SK-N-SH (cell line): ENCODE data around the gene STX1B. TPM values are rescaled to one million over a fixed set of nuclear protein-coding genes. Genes with fewer than 3 reads are reported as not detected.

Experiments
- CTCF ChIA-PET: fragments of 300-600, 350-600 bp; formaldehyde crosslinking; extraction: SDS; loops from one replicate; lab custom pipeline; 2021; lab: Yijun Ruan, JAX
- POLR2A ChIA-PET: fragments of 350-600 bp; sonication (Branson Sonifier 250); formaldehyde crosslinking; extraction: SDS; loops from one replicate; lab custom pipeline; 2020; ENCODE audit warnings: antibody characterized with exemption, inconsistent platforms; lab: Yijun Ruan, JAX
- DNase-seq: peaks from one replicate; pipeline ENCODE4 v3.0.0; 2012
- H2AFZ ChIP-seq: fragments of 200-600 bp; sonication (generic); 2 replicates; pipeline ENCODE4 v1.8.1; 2016; ENCODE audit warnings: antibody characterized with exemption, mild to moderate bottlenecking, low read depth
- H3F3A ChIP-seq: fragments of 200-600 bp; sonication (generic); replicated peaks from 2 replicates; pipeline ENCODE3; 2016; ENCODE audit warnings: antibody characterized with exemption, mild to moderate bottlenecking; ENCODE audit not compliant: insufficient read depth
- H3K27ac ChIP-seq, 2 experiments: fragments of 200-500 bp in 1 of 2; fragments of 200-600 bp in 1 of 2; sonication (Bioruptor generic) in 1 of 2; sonication (generic), shearing (Covaris generic) in 1 of 2; 2 replicates each; pipeline versions ENCODE4 v1.5.1 to v1.6.1; 2014 to 2016; ENCODE audit warnings: low read depth in 2 of 2, inconsistent platforms in 1 of 2, low read length in 1 of 2, mild to moderate bottlenecking in 1 of 2, mixed read lengths in 1 of 2
- H3K27me3 ChIP-seq: fragments of 200-600 bp; sonication (generic), shearing (Covaris generic); 2 replicates; pipeline ENCODE4 v1.6.1; 2016; ENCODE audit warnings: mixed run types; ENCODE audit not compliant: insufficient read depth
- H3K36me3 ChIP-seq, 2 experiments: fragments of 200-500 bp in 1 of 2; fragments of 200-600 bp in 1 of 2; sonication (Bioruptor generic) in 1 of 2; sonication (generic) in 1 of 2; replicated peaks in 1 of 2; 2 replicates each; pipeline versions ENCODE3 to v1.5.1; 2014 to 2016; ENCODE audit warnings: low read length in 1 of 2, mild to moderate bottlenecking in 1 of 2; ENCODE audit not compliant: insufficient read depth in 2 of 2, control insufficient read depth in 1 of 2
- H3K4me1 ChIP-seq, 2 experiments: fragments of 200-500 bp in 1 of 2; fragments of 200-600 bp in 1 of 2; sonication (Bioruptor generic) in 1 of 2; sonication (generic), shearing (Covaris generic) in 1 of 2; 2 replicates each; pipeline versions ENCODE4 v1.5.1 to v1.6.1; 2014 to 2016; ENCODE audit warnings: low read depth in 1 of 2, low read length in 1 of 2, mixed run types in 1 of 2; ENCODE audit not compliant: insufficient read depth in 2 of 2, control insufficient read depth in 1 of 2
- H3K4me2 ChIP-seq: fragments of 200-600 bp; sonication (generic), shearing (Covaris generic); 2 replicates; pipeline ENCODE4 v1.6.1; 2017; ENCODE audit warnings: mixed run types
- H3K4me3 ChIP-seq, 2 experiments: fragments of 200-500 bp in 1 of 2; fragments of 200-600 bp in 1 of 2; sonication (Bioruptor generic) in 1 of 2; sonication (generic), shearing (Covaris generic) in 1 of 2; 2 replicates each; pipeline versions ENCODE4 v1.5.1 to v1.8.1; 2014 to 2016; ENCODE audit warnings: low read depth in 2 of 2, inconsistent platforms in 1 of 2, low read length in 1 of 2, mild to moderate bottlenecking in 1 of 2, mixed read lengths in 1 of 2, moderate library complexity in 1 of 2
- H3K79me2 ChIP-seq: fragments of 200-600 bp; sonication (generic); 2 replicates; pipeline ENCODE4 v1.8.1; 2017; ENCODE audit warnings: mild to moderate bottlenecking; ENCODE audit not compliant: insufficient read depth
- H3K9ac ChIP-seq: fragments of 200-600 bp; sonication (generic); 2 replicates; pipeline ENCODE4 v1.6.1; 2017; ENCODE audit warnings: mixed run types
- H3K9me2 ChIP-seq: fragments of 200-600 bp; sonication (generic); 2 replicates; pipeline ENCODE4 v1.6.1; 2017; ENCODE audit warnings: mixed run types
- H3K9me3 ChIP-seq: fragments of 200-600 bp; sonication (generic); 2 replicates; pipeline ENCODE4 v1.6.1; 2017; ENCODE audit warnings: mixed run types, mild to moderate bottlenecking, moderate library complexity
- H4K20me1 ChIP-seq: fragments of 200-600 bp; sonication (generic); 2 replicates; pipeline ENCODE4 v1.6.1; 2017; ENCODE audit warnings: mild to moderate bottlenecking, mixed run types; ENCODE audit not compliant: insufficient read depth
- CHD2 ChIP-seq: fragments of 150-350 bp; IDR thresholded peaks from 2 replicates; pipeline ENCODE4 v1.6.1; 2018; ENCODE audit warnings: low read length; ENCODE audit not compliant: partially characterized antibody
- ELF1 ChIP-seq: IDR thresholded peaks from 2 replicates; pipeline ENCODE4 v1.4.0; 2012
- EZH2phosphoT487 ChIP-seq: fragments of 200-600 bp; sonication (generic); IDR thresholded peaks from 2 replicates; pipeline ENCODE4 v1.6.1; 2017; ENCODE audit warnings: low read depth, mixed run types, mild to moderate bottlenecking, antibody characterized with exemption, moderate library complexity, borderline replicate concordance
- FOSL2 ChIP-seq: IDR thresholded peaks from 2 replicates; pipeline ENCODE4 v1.4.0; 2012; ENCODE audit warnings: low read depth, mild to moderate bottlenecking, moderate library complexity, borderline replicate concordance
- FOXJ3 ChIP-seq: sonication (generic); formaldehyde crosslinking; IDR thresholded peaks from 2 replicates; pipeline ENCODE4 v1.5.1; 2020; ENCODE audit warnings: mild to moderate bottlenecking, missing genetic modification reagents
- GABPA ChIP-seq: IDR thresholded peaks from 2 replicates; pipeline ENCODE4 v1.4.0; 2012; ENCODE audit warnings: low read depth, mild to moderate bottlenecking
- JUND ChIP-seq: IDR thresholded peaks from 2 replicates; pipeline ENCODE4 v1.4.0; 2012
- MEF2A ChIP-seq: IDR thresholded peaks from 2 replicates; pipeline ENCODE4 v1.4.0; 2012; ENCODE audit warnings: low read depth, borderline replicate concordance
- POLR2AphosphoS5 ChIP-seq: IDR thresholded peaks from 2 replicates; pipeline ENCODE4 v1.6.1; 2012; ENCODE audit warnings: low read depth, low read length
- RAD21 ChIP-seq: IDR thresholded peaks from 2 replicates; pipeline ENCODE4 v1.6.1; 2012; ENCODE audit warnings: mild to moderate bottlenecking, low read length
- RCOR1 ChIP-seq: fragments of 150-350 bp; IDR thresholded peaks from 2 replicates; pipeline ENCODE4 v1.6.1; 2017; ENCODE audit warnings: antibody characterized with exemption, low read length
- RXRA ChIP-seq: IDR thresholded peaks from 2 replicates; pipeline ENCODE4 v1.4.0; 2012; ENCODE audit warnings: low read depth, mild to moderate bottlenecking, borderline replicate concordance
- SMC3 ChIP-seq: IDR thresholded peaks from 2 replicates; pipeline ENCODE4 v1.6.1; 2012; ENCODE audit warnings: low read depth, low read length, improper control_type of control experiment
- TEAD4 ChIP-seq: IDR thresholded peaks from 2 replicates; pipeline ENCODE4 v1.4.0; 2012; ENCODE audit warnings: mild to moderate bottlenecking, borderline replicate concordance; ENCODE audit not compliant: insufficient read depth
- WGBS: methylation state at CpG from one replicate; pipeline ENCODE4 v1.1.6; 2017; ENCODE audit warnings: low lambda C conversion rate; 5-methylcytosine and 5-hydroxymethylcytosine counted together
- polyA plus RNA-seq, 3 experiments: library from polyadenylated mRNA; depleted of rRNA; stranded (reverse); fragments of >200 nt; gene quantifications; 2 replicates each; pipeline ENCODE4 v1.2.3, GENCODE V29; 2012
- TF ChIP-seq, protein P1 (sequence below): fragments of 150-350 bp; IDR thresholded peaks from 2 replicates; pipeline ENCODE4 v1.6.1; 2016; ENCODE audit warnings: mild to moderate bottlenecking, low read depth, low read length
- TF ChIP-seq, protein P2 (sequence below): IDR thresholded peaks from 2 replicates; pipeline ENCODE4 v1.4.0; 2012; ENCODE audit warnings: low read depth
- TF ChIP-seq, protein P3 (sequence below): IDR thresholded peaks from 2 replicates; pipeline ENCODE4; 2012
- TF ChIP-seq, protein P4 (sequence below): IDR thresholded peaks from 2 replicates; pipeline ENCODE4 v1.6.1; 2012; ENCODE audit warnings: mild to moderate bottlenecking, low read depth, low read length, moderate library complexity
- TF ChIP-seq, protein P5 (sequence below): fragments of 200-600 bp; sonication (generic); IDR thresholded peaks from 2 replicates; pipeline ENCODE4 v1.6.1; 2017; ENCODE audit warnings: antibody characterized with exemption, mild to moderate bottlenecking, moderate library complexity

The STX1B gene
- polyA plus RNA-seq, 1 of the 3 experiments (the other 2 are of a cell fraction), result 21.2 TPM

DNA sequence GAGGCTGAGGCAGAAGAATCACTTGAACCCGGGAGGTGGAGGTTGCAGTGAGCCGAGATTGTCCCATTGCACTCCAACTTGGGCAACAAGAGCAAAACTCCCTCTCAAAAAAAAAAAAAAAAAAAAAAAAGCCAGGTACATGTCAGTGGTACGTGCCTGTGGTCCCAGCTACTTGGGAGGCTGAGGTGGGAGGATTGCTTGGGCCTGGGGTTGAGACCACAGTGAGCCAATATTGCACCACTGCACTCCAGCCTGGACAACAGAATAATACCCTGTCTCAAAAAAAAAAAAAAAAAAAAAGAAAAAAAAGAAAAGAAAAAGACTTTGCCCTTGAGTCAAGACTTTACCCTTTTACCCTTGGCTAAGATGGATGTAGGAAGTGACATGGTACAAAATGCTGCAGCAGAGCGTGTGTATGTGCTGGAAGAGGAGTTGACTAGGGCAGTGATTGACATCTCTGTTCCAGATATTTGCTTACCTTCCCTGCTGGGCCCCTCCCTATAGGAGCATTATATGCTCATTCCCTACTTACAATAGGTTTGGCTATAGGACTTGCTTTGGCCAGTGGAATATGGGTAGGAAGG, 33.6 kb upstream of the STX1B start:
- no peak overlapping the region for H3K9ac ChIP-seq
- no peak overlapping the region for H2AFZ ChIP-seq
- ChIA-PET POLR2A (interaction anchor here (1.1 kb wide), 1 partner anchor 25 kb away, joined by 3 read pairs; no protein-coding TSS in a partner anchor), CTCF (interaction anchor here (0.6 to 1.2 kb wide), 2 partner anchors 11 to 59 kb away, joined by 3 to 4 read pairs; partner anchors contain the start of genes HSD3B7 and STX4)
- no peak overlapping the region for H3K27ac ChIP-seq
- TF ChIP-seq ELF1, result no peak
- TF ChIP-seq POLR2AphosphoS5, result no peak
- TF ChIP-seq, protein P1, sequence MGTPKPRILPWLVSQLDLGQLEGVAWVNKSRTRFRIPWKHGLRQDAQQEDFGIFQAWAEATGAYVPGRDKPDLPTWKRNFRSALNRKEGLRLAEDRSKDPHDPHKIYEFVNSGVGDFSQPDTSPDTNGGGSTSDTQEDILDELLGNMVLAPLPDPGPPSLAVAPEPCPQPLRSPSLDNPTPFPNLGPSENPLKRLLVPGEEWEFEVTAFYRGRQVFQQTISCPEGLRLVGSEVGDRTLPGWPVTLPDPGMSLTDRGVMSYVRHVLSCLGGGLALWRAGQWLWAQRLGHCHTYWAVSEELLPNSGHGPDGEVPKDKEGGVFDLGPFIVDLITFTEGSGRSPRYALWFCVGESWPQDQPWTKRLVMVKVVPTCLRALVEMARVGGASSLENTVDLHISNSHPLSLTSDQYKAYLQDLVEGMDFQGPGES, result no peak
- TF ChIP-seq RXRA, result no peak
- TF ChIP-seq GABPA, result no peak
- no peak for TF ChIP-seq FOXJ3
- TF ChIP-seq, protein P2, sequence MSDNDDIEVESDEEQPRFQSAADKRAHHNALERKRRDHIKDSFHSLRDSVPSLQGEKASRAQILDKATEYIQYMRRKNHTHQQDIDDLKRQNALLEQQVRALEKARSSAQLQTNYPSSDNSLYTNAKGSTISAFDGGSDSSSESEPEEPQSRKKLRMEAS, result no peak
- no peak for TF ChIP-seq RAD21
- no peak for TF ChIP-seq RCOR1
- no peak for TF ChIP-seq CHD2
- TF ChIP-seq, protein P3, sequence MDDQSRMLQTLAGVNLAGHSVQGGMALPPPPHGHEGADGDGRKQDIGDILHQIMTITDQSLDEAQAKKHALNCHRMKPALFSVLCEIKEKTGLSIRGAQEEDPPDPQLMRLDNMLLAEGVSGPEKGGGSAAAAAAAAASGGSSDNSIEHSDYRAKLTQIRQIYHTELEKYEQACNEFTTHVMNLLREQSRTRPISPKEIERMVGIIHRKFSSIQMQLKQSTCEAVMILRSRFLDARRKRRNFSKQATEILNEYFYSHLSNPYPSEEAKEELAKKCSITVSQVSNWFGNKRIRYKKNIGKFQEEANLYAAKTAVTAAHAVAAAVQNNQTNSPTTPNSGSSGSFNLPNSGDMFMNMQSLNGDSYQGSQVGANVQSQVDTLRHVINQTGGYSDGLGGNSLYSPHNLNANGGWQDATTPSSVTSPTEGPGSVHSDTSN, result no peak
- no peaks in the 10 kb centered on the region for H3K27me3 ChIP-seq
- no peak overlapping the region for H3K4me3 ChIP-seq
- peaks cover 16 to 20% of the 10 kb centered on the region in 2 experiments for H3K36me3 ChIP-seq
- H4K20me1 ChIP-seq, result no peaks in the 10 kb centered on the region
- no peak overlapping the region for H3K4me2 ChIP-seq
- H3K9me3 ChIP-seq, result no peaks in the 10 kb centered on the region
- no peaks in the 10 kb centered on the region for H3K79me2 ChIP-seq
- H3F3A ChIP-seq, result peaks cover 4% of the 10 kb centered on the region
- DNase-seq, result no peak
- 93% methylated on average over 4 of the region's 4 CpGs for WGBS
- no peaks in the 10 kb centered on the region for H3K4me1 ChIP-seq
- H3K9me2 ChIP-seq, result no peaks in the 10 kb centered on the region

DNA sequence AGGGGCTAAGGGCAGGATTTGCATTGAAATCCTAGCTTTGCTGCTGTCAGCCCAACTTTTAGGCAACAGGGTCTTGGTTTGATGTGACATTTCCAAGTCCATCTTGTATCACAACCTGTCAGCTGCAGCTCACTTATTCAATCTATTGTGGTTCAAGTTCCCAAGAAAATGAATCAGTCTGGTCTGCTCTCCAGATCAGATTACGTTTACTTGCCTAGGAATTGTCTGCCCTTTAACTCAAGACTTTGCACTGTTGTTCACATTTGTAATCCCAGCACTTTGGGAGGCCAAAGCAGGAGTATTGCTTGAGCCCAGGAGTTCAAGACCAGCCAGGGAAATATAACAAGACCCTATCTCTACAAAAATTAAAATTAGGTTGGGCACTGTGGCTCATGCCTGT, 32.9 kb upstream of the STX1B start:
- WGBS, result 94% methylated on average over 1 of the region's 1 CpG
- Histone ChIP-seq H3K79me2 (no peaks in the 10 kb centered on the region), H3K36me3 (peaks cover 22 to 23% of the 10 kb centered on the region in 2 experiments), H3F3A (peaks cover 4% of the 10 kb centered on the region), H3K27me3 (no peaks in the 10 kb centered on the region), H3K9me3 (no peaks in the 10 kb centered on the region), H3K4me3 (no peak overlapping the region), H2AFZ (no peak overlapping the region), H3K27ac (no peak overlapping the region), H4K20me1 (no peaks in the 10 kb centered on the region), H3K4me2 (no peak overlapping the region), H3K4me1 (no peaks in the 10 kb centered on the region), H3K9ac (no peak overlapping the region), H3K9me2 (no peaks in the 10 kb centered on the region)
- DNase-seq, result no peak
- ChIA-PET POLR2A (no interaction called here), CTCF (no interaction called here)
- TF ChIP-seq EZH2phosphoT487, result no peak
- TF ChIP-seq, protein P4, sequence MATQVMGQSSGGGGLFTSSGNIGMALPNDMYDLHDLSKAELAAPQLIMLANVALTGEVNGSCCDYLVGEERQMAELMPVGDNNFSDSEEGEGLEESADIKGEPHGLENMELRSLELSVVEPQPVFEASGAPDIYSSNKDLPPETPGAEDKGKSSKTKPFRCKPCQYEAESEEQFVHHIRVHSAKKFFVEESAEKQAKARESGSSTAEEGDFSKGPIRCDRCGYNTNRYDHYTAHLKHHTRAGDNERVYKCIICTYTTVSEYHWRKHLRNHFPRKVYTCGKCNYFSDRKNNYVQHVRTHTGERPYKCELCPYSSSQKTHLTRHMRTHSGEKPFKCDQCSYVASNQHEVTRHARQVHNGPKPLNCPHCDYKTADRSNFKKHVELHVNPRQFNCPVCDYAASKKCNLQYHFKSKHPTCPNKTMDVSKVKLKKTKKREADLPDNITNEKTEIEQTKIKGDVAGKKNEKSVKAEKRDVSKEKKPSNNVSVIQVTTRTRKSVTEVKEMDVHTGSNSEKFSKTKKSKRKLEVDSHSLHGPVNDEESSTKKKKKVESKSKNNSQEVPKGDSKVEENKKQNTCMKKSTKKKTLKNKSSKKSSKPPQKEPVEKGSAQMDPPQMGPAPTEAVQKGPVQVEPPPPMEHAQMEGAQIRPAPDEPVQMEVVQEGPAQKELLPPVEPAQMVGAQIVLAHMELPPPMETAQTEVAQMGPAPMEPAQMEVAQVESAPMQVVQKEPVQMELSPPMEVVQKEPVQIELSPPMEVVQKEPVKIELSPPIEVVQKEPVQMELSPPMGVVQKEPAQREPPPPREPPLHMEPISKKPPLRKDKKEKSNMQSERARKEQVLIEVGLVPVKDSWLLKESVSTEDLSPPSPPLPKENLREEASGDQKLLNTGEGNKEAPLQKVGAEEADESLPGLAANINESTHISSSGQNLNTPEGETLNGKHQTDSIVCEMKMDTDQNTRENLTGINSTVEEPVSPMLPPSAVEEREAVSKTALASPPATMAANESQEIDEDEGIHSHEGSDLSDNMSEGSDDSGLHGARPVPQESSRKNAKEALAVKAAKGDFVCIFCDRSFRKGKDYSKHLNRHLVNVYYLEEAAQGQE, result no peak
- no peak for TF ChIP-seq CHD2
- no peak for TF ChIP-seq RAD21
- TF ChIP-seq FOSL2, result no peak
- TF ChIP-seq SMC3, result no peak
- TF ChIP-seq, protein P5, sequence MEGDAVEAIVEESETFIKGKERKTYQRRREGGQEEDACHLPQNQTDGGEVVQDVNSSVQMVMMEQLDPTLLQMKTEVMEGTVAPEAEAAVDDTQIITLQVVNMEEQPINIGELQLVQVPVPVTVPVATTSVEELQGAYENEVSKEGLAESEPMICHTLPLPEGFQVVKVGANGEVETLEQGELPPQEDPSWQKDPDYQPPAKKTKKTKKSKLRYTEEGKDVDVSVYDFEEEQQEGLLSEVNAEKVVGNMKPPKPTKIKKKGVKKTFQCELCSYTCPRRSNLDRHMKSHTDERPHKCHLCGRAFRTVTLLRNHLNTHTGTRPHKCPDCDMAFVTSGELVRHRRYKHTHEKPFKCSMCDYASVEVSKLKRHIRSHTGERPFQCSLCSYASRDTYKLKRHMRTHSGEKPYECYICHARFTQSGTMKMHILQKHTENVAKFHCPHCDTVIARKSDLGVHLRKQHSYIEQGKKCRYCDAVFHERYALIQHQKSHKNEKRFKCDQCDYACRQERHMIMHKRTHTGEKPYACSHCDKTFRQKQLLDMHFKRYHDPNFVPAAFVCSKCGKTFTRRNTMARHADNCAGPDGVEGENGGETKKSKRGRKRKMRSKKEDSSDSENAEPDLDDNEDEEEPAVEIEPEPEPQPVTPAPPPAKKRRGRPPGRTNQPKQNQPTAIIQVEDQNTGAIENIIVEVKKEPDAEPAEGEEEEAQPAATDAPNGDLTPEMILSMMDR, result no peak
- no peak for TF ChIP-seq JUND
- no peak for TF ChIP-seq MEF2A
- TF ChIP-seq ELF1, result no peak
- no peak for TF ChIP-seq RXRA
- TF ChIP-seq TEAD4, result no peak
- TF ChIP-seq GABPA, result no peak
